ENCODE data around the gene ZNF70. TPM values are rescaled to one million over a fixed set of nuclear protein-coding genes. Genes with fewer than 3 reads are reported as not detected.

Gene ZNF70
- total and polyA plus RNA-seq, 4 donors, result 4.3 to 11.2 (median 7.7) TPM

DNA sequence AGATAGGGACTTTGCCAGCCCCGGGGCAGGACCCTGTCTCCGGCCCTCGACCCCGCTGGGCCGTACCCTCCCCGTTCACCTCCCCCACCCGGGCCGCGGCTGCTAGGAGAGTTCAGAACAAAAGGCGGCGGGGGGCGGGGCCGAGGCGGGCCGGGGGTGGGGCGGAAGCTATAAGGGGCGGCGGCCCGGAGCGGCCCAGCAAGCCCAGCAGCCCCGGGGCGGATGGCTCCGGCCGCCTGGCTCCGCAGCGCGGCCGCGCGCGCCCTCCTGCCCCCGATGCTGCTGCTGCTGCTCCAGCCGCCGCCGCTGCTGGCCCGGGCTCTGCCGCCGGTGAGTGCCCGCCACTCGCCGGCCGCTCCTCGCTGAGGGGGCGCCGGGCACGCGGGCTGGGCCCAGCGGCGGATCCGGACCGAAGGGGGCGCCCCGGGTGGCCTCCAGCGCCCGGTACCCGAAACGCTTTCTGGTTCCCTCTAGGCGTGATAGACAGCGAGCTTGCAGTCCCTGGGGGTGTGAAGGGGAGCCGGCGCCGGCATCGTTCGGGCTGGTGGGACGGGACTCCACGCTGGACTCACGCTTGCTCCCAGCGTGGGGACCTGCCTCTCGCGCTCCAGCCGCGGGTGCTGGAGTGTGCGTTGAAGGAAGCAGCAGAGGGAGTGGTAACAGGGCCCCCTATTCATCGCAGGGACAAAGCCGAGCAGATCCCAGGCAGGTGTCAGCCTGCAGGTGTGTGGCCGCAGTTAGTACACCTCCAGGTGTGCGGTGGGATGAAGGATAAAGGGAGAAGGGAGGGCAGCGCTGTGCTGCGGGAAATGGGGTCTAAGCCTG is 21.9 kb upstream of the ZNF70 start, which contains the start of gene MMP11:
Gene MMP11 (plus strand): TSS at position 201 of the 825 bp plus-strand sequence. CDS start 22 bp downstream, at position 223.
- Histone ChIP-seq H3K27ac (ENCODE audit: low read depth, low read length) (no peak within 1 kb of the TSS), H3K27me3 (ENCODE audit: control insufficient read depth, insufficient read depth, low read length) (no peaks in the 10 kb centered on the region), H3K4me1 (ENCODE audit: control insufficient read depth, insufficient read depth, low read length) (peaks cover 50% of the 10 kb centered on the region), H3K9me3 (ENCODE audit: control insufficient read depth, insufficient read depth, low read length) (no peaks in the 10 kb centered on the region), H3K36me3 (ENCODE audit: control insufficient read depth, insufficient read depth, low read length) (no peaks in the 10 kb centered on the region), H3K4me3 (ENCODE audit: low read depth, low read length) (peak within 1 kb of the TSS; percentile 37)
- WGBS (ENCODE audit: insufficient coverage), result 2% methylated on average over 77 of the region's 79 CpGs
- DNase-seq (ENCODE audit: low read depth in 4 of 6, low spot score in 6 of 6), result peak in 2 of 6 donors; percentile 71 to 73

GRCh38 chr22:23772315-23772648 is 21.4 kb upstream of the ZNF70 start:
- peak in 1 of 6 donors; percentile 10 for DNase-seq (ENCODE audit: low read depth in 4 of 6, low spot score in 6 of 6)
- no peaks in the 10 kb centered on the region for H3K27me3 ChIP-seq (ENCODE audit: control insufficient read depth, insufficient read depth, low read length)
- H3K9me3 ChIP-seq (ENCODE audit: control insufficient read depth, insufficient read depth, low read length), result no peaks in the 10 kb centered on the region
- peaks cover 51% of the 10 kb centered on the region for H3K4me1 ChIP-seq (ENCODE audit: control insufficient read depth, insufficient read depth, low read length)
- H3K27ac ChIP-seq (ENCODE audit: low read depth, low read length), result no peak overlapping the region
- WGBS (ENCODE audit: insufficient coverage), result 22% methylated on average over 6 of the region's 6 CpGs
- H3K36me3 ChIP-seq (ENCODE audit: control insufficient read depth, insufficient read depth, low read length), result no peaks in the 10 kb centered on the region
- peak overlapping the region; percentile 26 for H3K4me3 ChIP-seq (ENCODE audit: low read depth, low read length)

- WGBS (ENCODE audit: insufficient coverage), result 86% methylated on average over 5 of the region's 6 CpGs
- Histone ChIP-seq H3K36me3 (ENCODE audit: control insufficient read depth, insufficient read depth, low read length) (peaks cover 18% of the 10 kb centered on the region), H3K27ac (ENCODE audit: low read depth, low read length) (no peak overlapping the region), H3K4me3 (ENCODE audit: low read depth, low read length) (no peak overlapping the region), H3K9me3 (ENCODE audit: control insufficient read depth, insufficient read depth, low read length) (no peaks in the 10 kb centered on the region), H3K27me3 (ENCODE audit: control insufficient read depth, insufficient read depth, low read length) (no peaks in the 10 kb centered on the region), H3K4me1 (ENCODE audit: control insufficient read depth, insufficient read depth, low read length) (peaks cover 66% of the 10 kb centered on the region)
- no peak for DNase-seq (ENCODE audit: low read depth in 4 of 6, low spot score in 6 of 6)
Observed at GRCh38 chr22:23769321-23769965, 18.5 kb upstream of the ZNF70 start.

- peaks cover 67% of the 10 kb centered on the region for H3K4me1 ChIP-seq (ENCODE audit: control insufficient read depth, insufficient read depth, low read length)
- H3K4me3 ChIP-seq (ENCODE audit: low read depth, low read length), result peak within 1 kb of the TSS; percentile 74
- DNase-seq (ENCODE audit: low read depth in 4 of 6, low spot score in 6 of 6), result peak in 2 of 6 donors; percentile 94
- no peaks in the 10 kb centered on the region for H3K9me3 ChIP-seq (ENCODE audit: control insufficient read depth, insufficient read depth, low read length)
- H3K36me3 ChIP-seq (ENCODE audit: control insufficient read depth, insufficient read depth, low read length), result peaks cover 28% of the 10 kb centered on the region
- peak within 1 kb of the TSS; percentile 80 for H3K27ac ChIP-seq (ENCODE audit: low read depth, low read length)
- H3K27me3 ChIP-seq (ENCODE audit: control insufficient read depth, insufficient read depth, low read length), result no peaks in the 10 kb centered on the region
- whole genome bisulfite sequencing (ENCODE audit: insufficient coverage), result under 1% methylated on average over 59 of the region's 63 CpGs
Observed at GRCh38 chr22:23767673-23768548, 17.0 kb upstream of the ZNF70 start, which contains the start of gene CHCHD10. Gene CHCHD10, minus strand, starts transcription at chr22:23767972. Its CDS starts 98 bp downstream, at chr22:23767874.

DNA sequence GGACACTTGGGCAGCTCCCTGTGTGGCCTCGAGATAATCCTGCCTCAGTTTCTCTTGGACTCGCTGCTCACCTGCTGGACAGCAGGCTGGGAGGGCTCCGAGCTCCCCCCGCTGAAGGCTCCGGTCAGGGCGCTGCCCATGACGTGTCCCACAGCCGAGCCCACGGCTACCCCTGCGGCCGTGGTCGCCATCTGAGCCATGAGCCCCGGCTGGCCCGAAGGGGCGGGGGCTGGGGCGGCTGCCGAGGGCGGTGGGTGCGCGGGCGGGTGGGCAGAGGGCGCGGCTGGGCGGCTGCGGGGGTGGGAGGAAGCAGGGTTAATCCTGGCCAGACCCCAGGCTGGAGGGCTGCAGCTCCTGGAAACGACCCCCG is 16.4 kb upstream of the ZNF70 start:
- H3K9me3 ChIP-seq (ENCODE audit: control insufficient read depth, insufficient read depth, low read length), result no peaks in the 10 kb centered on the region
- H3K27me3 ChIP-seq (ENCODE audit: control insufficient read depth, insufficient read depth, low read length), result no peaks in the 10 kb centered on the region
- peaks cover 28% of the 10 kb centered on the region for H3K36me3 ChIP-seq (ENCODE audit: control insufficient read depth, insufficient read depth, low read length)
- peak overlapping the region; percentile 80 for H3K27ac ChIP-seq (ENCODE audit: low read depth, low read length)
- peak overlapping the region; percentile 74 for H3K4me3 ChIP-seq (ENCODE audit: low read depth, low read length)
- DNase-seq (ENCODE audit: low read depth in 4 of 6, low spot score in 6 of 6), result no peak
- peaks cover 66% of the 10 kb centered on the region for H3K4me1 ChIP-seq (ENCODE audit: control insufficient read depth, insufficient read depth, low read length)
- 12% methylated on average over 10 of the region's 27 CpGs for WGBS (ENCODE audit: insufficient coverage)

- WGBS (ENCODE audit: insufficient coverage), result 92% methylated on average over 8 of the region's 9 CpGs
- Histone ChIP-seq H3K36me3 (ENCODE audit: control insufficient read depth, insufficient read depth, low read length) (peaks cover 28% of the 10 kb centered on the region), H3K4me1 (ENCODE audit: control insufficient read depth, insufficient read depth, low read length) (peaks cover 61% of the 10 kb centered on the region)
Observed at GRCh38 chr22:23764899-23765881, 14.3 kb upstream of the ZNF70 start.

DNA sequence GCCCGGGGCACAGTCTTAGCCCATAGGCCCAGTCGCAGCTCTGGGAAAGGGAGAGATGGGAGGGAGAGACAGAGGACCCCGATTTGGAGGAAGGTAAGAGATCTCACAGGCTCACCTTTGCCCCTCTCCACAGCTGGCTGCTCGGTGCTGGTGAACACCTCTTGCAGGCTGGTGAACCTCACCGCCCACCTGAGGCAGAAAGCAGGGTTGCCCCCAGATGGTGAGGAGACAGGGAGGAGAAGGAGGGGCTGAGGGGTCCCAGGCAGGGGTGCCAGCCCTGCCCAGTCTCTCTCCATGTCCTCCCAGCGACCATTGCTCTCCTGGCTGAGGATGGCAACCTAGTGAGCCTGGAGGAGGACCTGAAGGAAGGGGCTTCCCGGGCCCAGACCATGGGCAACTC is 13.0 kb upstream of the ZNF70 start:
- Histone ChIP-seq H3K4me1 (ENCODE audit: control insufficient read depth, insufficient read depth, low read length) (peaks cover 53% of the 10 kb centered on the region), H3K36me3 (ENCODE audit: control insufficient read depth, insufficient read depth, low read length) (peaks cover 28% of the 10 kb centered on the region), H3K4me3 (ENCODE audit: low read depth, low read length) (no peak overlapping the region), H3K9me3 (ENCODE audit: control insufficient read depth, insufficient read depth, low read length) (no peaks in the 10 kb centered on the region), H3K27me3 (ENCODE audit: control insufficient read depth, insufficient read depth, low read length) (no peaks in the 10 kb centered on the region), H3K27ac (ENCODE audit: low read depth, low read length) (no peak overlapping the region)
- DNase-seq (ENCODE audit: low read depth in 4 of 6, low spot score in 6 of 6), result no peak
- WGBS (ENCODE audit: insufficient coverage), result 76% methylated on average over 3 of the region's 7 CpGs

More at GRCh38 chr22:23764899-23765881, 14.3 kb upstream of the ZNF70 start:
- Histone ChIP-seq H3K4me3 (ENCODE audit: low read depth, low read length) (no peak overlapping the region), H3K27ac (ENCODE audit: low read depth, low read length) (no peak overlapping the region), H3K9me3 (ENCODE audit: control insufficient read depth, insufficient read depth, low read length) (no peaks in the 10 kb centered on the region), H3K27me3 (ENCODE audit: control insufficient read depth, insufficient read depth, low read length) (no peaks in the 10 kb centered on the region)
- DNase-seq (ENCODE audit: low read depth in 4 of 6, low spot score in 6 of 6), result no peak

- DNase-seq (ENCODE audit: low read depth in 4 of 6, low spot score in 6 of 6), result peak in 1 of 6 donors; percentile 6
- Histone ChIP-seq H3K27ac (ENCODE audit: low read depth, low read length) (no peak overlapping the region), H3K36me3 (ENCODE audit: control insufficient read depth, insufficient read depth, low read length) (peaks cover 28% of the 10 kb centered on the region), H3K27me3 (ENCODE audit: control insufficient read depth, insufficient read depth, low read length) (no peaks in the 10 kb centered on the region), H3K4me3 (ENCODE audit: low read depth, low read length) (no peak overlapping the region), H3K9me3 (ENCODE audit: control insufficient read depth, insufficient read depth, low read length) (no peaks in the 10 kb centered on the region), H3K4me1 (ENCODE audit: control insufficient read depth, insufficient read depth, low read length) (peaks cover 49% of the 10 kb centered on the region)
- WGBS (ENCODE audit: insufficient coverage), result 15% methylated on average over 13 of the region's 17 CpGs
Observed at GRCh38 chr22:23763579-23763945, 12.7 kb upstream of the ZNF70 start.

All from spinal cord (tissue), 10 donors.